Activated T-helper 2 cell treated with anti-CD3 and anti-CD28 coated beads, Interferon-gamma antibody, Interleukin-2, Interleukin-4, amounts not matched to agents 10 μg/mL and 5 μg/mL and 100 μg/mL, durations not matched to agents 14 hours and 24 hours and 36 hours (primary cell): ENCODE results near the gene ITPRID1. TPM values are rescaled to one million over a fixed set of nuclear protein-coding genes. Genes with fewer than 3 reads are reported as not detected.

ENCODE experiments used
- DNase-seq: peaks from one replicate; pipeline ENCODE4 v3.0.0; 2021; ENCODE audit warnings: low spot score
- H3K27ac Mint-ChIP-seq: one replicate; pipeline ENCODE4 v1.8.0; 2021; ENCODE audit warnings: mixed read lengths
- H3K27me3 Mint-ChIP-seq: one replicate; pipeline ENCODE4 v1.8.0; 2021; ENCODE audit warnings: low read depth, mixed read lengths
- H3K36me3 Mint-ChIP-seq: one replicate; pipeline ENCODE4 v1.8.0; 2021; ENCODE audit warnings: low read depth, mixed read lengths
- H3K4me1 Mint-ChIP-seq: one replicate; pipeline ENCODE4 v1.8.0; 2021; ENCODE audit warnings: low read depth, mixed read lengths
- H3K4me3 Mint-ChIP-seq: one replicate; pipeline ENCODE4 v1.8.0; 2021; ENCODE audit warnings: low read depth, mild to moderate bottlenecking, moderate library complexity, mixed read lengths
- H3K9me3 Mint-ChIP-seq: one replicate; pipeline ENCODE4 v1.8.0; 2021; ENCODE audit warnings: mixed read lengths
- intact Hi-C: fragments of 100-400 bp; cut with micrococcal nuclease; formaldehyde crosslinking; loops from one replicate; pipeline ENCODE4 v1.15.1; 2023
- total RNA-seq: library from RNA; stranded (reverse); gene quantifications from 2 replicates; pipeline ENCODE4 v1.2.3, GENCODE V29; 2022

Gene ITPRID1
- total RNA-seq, 1 donor from 2014 or later, result not detected

DNA sequence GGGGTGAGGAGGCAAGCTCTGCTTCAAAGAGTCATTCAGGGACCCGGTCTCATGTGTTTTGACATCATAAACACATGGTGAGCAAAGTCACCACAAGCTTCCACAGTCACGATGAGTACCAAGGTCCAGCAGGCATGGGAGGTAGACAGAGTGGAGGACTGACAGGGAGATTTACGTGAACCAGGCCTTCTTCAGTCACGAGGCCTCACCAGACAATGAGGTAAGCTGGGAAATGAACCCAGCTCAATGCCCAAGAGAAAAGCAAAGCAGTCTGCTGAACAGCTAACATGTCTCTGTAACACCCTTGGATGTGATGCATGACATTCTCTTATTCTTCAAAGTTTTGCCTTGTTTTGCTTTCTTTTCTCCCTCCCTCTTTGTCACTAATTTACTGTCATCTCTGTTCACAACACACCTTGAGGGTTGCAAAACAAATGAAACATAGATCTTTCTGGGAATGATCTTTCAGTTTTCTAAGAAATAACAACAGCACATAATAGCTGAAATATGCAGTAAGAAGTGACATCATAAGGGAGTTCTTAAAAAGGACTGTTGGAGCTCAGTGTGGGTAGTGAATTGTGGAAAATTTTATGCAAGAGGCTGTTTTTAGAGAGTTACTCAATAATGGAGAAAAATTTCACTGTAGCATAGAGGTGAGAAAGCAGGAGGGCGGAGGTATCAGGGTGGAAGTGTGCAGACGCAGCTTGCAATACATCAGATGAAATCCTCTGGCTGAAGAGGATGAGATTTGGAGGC lies 182.1 kb downstream of the ITPRID1 start:
- DNase-seq, result no peak
- Mint-ChIP-seq H3K36me3 (no peaks in the 10 kb centered on the region), H3K27me3 (no peaks in the 10 kb centered on the region), H3K9me3 (no peaks in the 10 kb centered on the region), H3K4me3 (no peak overlapping the region), H3K4me1 (no peaks in the 10 kb centered on the region), H3K27ac (no peak overlapping the region)
- intact Hi-C loops, result no loop called here

DNA sequence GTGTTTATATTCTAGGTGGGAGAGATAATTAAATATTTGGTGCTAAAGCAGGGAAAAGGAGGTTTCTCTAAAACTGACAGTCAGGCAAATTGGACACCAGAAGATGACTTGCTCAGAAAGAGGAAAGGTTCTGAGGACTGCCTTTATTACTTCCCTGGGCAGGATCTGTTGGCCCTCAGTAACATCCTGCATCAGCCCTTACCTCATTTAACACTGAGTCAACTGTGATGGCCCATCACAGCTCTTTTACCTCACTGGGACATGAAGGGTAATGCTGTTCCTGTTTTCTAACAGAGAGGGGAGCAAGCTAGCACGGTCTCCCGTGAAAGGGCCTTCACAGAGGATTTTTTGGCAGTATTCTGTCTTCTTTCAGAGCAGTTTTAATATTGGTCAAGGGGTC lies 185.2 kb downstream of the ITPRID1 start:
- Mint-ChIP-seq H3K27ac (no peak overlapping the region), H3K4me3 (no peak overlapping the region), H3K27me3 (no peaks in the 10 kb centered on the region), H3K4me1 (no peaks in the 10 kb centered on the region), H3K9me3 (no peaks in the 10 kb centered on the region), H3K36me3 (no peaks in the 10 kb centered on the region)
- intact Hi-C loops, result no loop called here
- DNase-seq, result no peak

DNA sequence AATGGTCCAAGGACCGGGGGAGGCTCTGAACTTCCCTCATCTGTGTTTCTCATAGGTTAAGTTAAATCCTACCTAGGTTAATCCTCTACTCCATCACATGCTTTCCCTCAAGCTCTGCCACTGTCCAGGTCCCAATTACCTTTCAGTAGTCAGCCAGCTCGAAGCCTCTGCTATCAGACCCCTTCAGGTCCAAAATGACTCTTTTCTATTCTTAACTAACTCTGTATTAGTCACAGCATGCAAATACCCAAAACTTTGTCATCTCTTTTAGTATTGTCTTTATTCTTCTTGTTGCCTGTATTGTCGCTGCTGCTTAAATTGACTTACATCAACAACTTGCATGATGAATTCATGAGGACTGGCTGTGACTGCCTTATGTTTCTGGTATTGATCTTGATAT lies 188.5 kb downstream of the ITPRID1 start:
- no peaks in the 10 kb centered on the region for H3K4me1 Mint-ChIP-seq
- DNase-seq, result no peak
- H3K36me3 Mint-ChIP-seq, result no peaks in the 10 kb centered on the region
- no peaks in the 10 kb centered on the region for H3K27me3 Mint-ChIP-seq
- intact Hi-C loops, result no loop called here
- H3K27ac Mint-ChIP-seq, result no peak overlapping the region
- no peak overlapping the region for H3K4me3 Mint-ChIP-seq
- no peaks in the 10 kb centered on the region for H3K9me3 Mint-ChIP-seq

- Mint-ChIP-seq H3K27ac (no peak overlapping the region), H3K36me3 (no peaks in the 10 kb centered on the region), H3K27me3 (no peaks in the 10 kb centered on the region), H3K4me3 (no peak overlapping the region), H3K9me3 (no peaks in the 10 kb centered on the region), H3K4me1 (no peaks in the 10 kb centered on the region)
- intact Hi-C loops, result no loop called here
- no peak for DNase-seq
Measured at GRCh38 chr7:31705377-31705776, 191.5 kb downstream of the ITPRID1 start.

DNA sequence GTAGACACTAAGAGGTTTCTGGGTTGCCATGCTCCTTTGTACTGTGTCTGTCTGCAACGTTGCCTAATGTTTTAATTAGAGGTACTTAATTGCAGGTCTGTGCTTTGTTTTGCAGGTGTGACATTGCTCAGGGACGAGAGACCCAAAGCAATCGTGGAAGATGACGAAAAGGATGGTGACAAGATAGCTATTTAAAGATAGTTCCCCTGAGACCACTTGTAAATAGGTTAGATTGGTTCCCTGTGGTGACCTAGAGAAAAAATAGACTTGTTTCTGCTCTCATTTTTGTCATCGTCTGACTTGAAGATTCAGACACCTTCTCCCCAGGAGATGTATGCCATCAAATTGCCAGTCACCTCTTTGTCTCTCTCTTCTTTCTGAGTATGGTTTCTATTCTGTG lies 193.2 kb downstream of the ITPRID1 start:
- Mint-ChIP-seq H3K27ac (no peak overlapping the region), H3K4me3 (no peak overlapping the region), H3K9me3 (no peaks in the 10 kb centered on the region), H3K27me3 (no peaks in the 10 kb centered on the region), H3K4me1 (no peaks in the 10 kb centered on the region), H3K36me3 (no peaks in the 10 kb centered on the region)
- intact Hi-C loops, result no loop called here
- no peak for DNase-seq

Other genes with a start within 250 kb of the ITPRID1 start
- gene NEUROD6, start 173.4 kb upstream of the ITPRID1 start, total RNA-seq, result not detected in 2 replicates
- not detected in 2 replicates for gene PPP1R17, start 173.1 kb downstream of the ITPRID1 start, total RNA-seq